Brain microvascular endothelial cell (primary cell): ENCODE data around the gene CCL14.

Experiments used
- DNase-seq: peaks from one replicate; pipeline ENCODE4 v3.0.0-alpha.2; 2020
- H3K27ac ChIP-seq: fragments of 250-450 bp; sonication (Bioruptor Pico); 2 replicates; pipeline ENCODE4 v1.5.1; 2020; ENCODE audit warnings: mild to moderate bottlenecking, moderate library complexity
- H3K27me3 ChIP-seq: fragments of 250-450 bp; sonication (Bioruptor Pico); replicated peaks from 2 replicates; pipeline ENCODE4 v1.5.1; 2020; ENCODE audit warnings: mild to moderate bottlenecking
- H3K36me3 ChIP-seq: fragments of 250-450 bp; sonication (Bioruptor Pico); replicated peaks from 2 replicates; pipeline ENCODE4 v1.5.1; 2020; ENCODE audit warnings: mild to moderate bottlenecking
- H3K4me3 ChIP-seq: 2 replicates; pipeline ENCODE4 v1.5.1; 2011; ENCODE audit warnings: low read depth, mild to moderate bottlenecking, control low read depth, low read length, moderate library complexity
- in situ Hi-C: cut with HindIII; loops from 2 replicates; pipeline ENCODE4 v1.10.0; 2017; ENCODE audit warnings: low sequenced_read_pairs, low pct_ligation_motif_present
- TF ChIP-seq, protein P1 (sequence below): IDR thresholded peaks from 2 replicates; pipeline ENCODE4 v1.5.1; 2011; ENCODE audit warnings: low read depth, mild to moderate bottlenecking, moderate library complexity, low read length, control low read depth, inconsistent platforms; ENCODE audit errors: missing control alignments

CCL14 gene

GRCh38 chr17:35934760-35935159 is 51.8 kb downstream of the CCL14 start:
- H3K27ac ChIP-seq = no peak overlapping the region
- H3K27me3 ChIP-seq = no peaks in the 10 kb centered on the region
- in situ Hi-C loops = no loop called here
- TF ChIP-seq, protein P1, sequence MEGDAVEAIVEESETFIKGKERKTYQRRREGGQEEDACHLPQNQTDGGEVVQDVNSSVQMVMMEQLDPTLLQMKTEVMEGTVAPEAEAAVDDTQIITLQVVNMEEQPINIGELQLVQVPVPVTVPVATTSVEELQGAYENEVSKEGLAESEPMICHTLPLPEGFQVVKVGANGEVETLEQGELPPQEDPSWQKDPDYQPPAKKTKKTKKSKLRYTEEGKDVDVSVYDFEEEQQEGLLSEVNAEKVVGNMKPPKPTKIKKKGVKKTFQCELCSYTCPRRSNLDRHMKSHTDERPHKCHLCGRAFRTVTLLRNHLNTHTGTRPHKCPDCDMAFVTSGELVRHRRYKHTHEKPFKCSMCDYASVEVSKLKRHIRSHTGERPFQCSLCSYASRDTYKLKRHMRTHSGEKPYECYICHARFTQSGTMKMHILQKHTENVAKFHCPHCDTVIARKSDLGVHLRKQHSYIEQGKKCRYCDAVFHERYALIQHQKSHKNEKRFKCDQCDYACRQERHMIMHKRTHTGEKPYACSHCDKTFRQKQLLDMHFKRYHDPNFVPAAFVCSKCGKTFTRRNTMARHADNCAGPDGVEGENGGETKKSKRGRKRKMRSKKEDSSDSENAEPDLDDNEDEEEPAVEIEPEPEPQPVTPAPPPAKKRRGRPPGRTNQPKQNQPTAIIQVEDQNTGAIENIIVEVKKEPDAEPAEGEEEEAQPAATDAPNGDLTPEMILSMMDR = no peak
- H3K36me3 ChIP-seq = no peaks in the 10 kb centered on the region
- no peak overlapping the region for H3K4me3 ChIP-seq
- no peak for DNase-seq
